OCI-LY3 (cell line): ENCODE measurements around the gene LNPEP.

ENCODE experiments used
- CTCF ChIP-seq: fragments of 200-600, 300-600 bp; sonication (generic); IDR thresholded peaks from 2 replicates; pipeline ENCODE4 v1.5.1; 2014; ENCODE audit warnings: antibody characterized with exemption, low read length, low read depth
- EZH2phosphoT487 ChIP-seq: fragments of 200-600 bp; shearing (Covaris generic); IDR thresholded peaks from 2 replicates; pipeline ENCODE4 v1.6.1; 2018; ENCODE audit warnings: antibody characterized with exemption, mixed run types, low read depth

- TF ChIP-seq CTCF: no peak
- TF ChIP-seq EZH2phosphoT487: no peak
Observed at GRCh38 chr5:96966801-96967200, 30.9 kb downstream of the LNPEP start.
